CD1c-positive myeloid dendritic cell (primary cell): ENCODE results near the gene FBXL13.

ENCODE experiments used
- DNase-seq: peaks from one replicate; pipeline ENCODE4 v3.0.0-alpha.2; 2016; ENCODE audit errors: extremely low spot score

The FBXL13 gene

GRCh38 chr7:102895602-102896001 is 179.0 kb downstream of the FBXL13 start:
- DNase-seq: no peak

GRCh38 chr7:102892631-102893278 is 181.8 kb downstream of the FBXL13 start:
- DNase-seq: peak; percentile 72

- DNase-seq: no peak
Measured at GRCh38 chr7:102891693-102892261, 182.8 kb downstream of the FBXL13 start.

- DNase-seq: no peak
Measured at GRCh38 chr7:102890971-102891692, 183.5 kb downstream of the FBXL13 start.

GRCh38 chr7:102890292-102890970 is 184.2 kb downstream of the FBXL13 start:
- peak; percentile 65 for DNase-seq

GRCh38 chr7:102889851-102890250 is 184.7 kb downstream of the FBXL13 start:
- DNase-seq: no peak

GRCh38 chr7:102888561-102889233 is 185.9 kb downstream of the FBXL13 start:
- DNase-seq: no peak

GRCh38 chr7:102883098-102883860 is 191.3 kb downstream of the FBXL13 start:
- no peak for DNase-seq

GRCh38 chr7:102875700-102876295 is 198.8 kb downstream of the FBXL13 start:
- DNase-seq: peak; percentile 7

- no peak for DNase-seq
Measured at GRCh38 chr7:102874966-102875365, 199.6 kb downstream of the FBXL13 start.

- no peak for DNase-seq
Measured at GRCh38 chr7:102874166-102874829, 200.3 kb downstream of the FBXL13 start.

- no peak for DNase-seq
Measured at GRCh38 chr7:102873470-102874165, 201.0 kb downstream of the FBXL13 start.

- DNase-seq: no peak
Measured at GRCh38 chr7:102872460-102872859, 202.1 kb downstream of the FBXL13 start.

- no peak for DNase-seq
Measured at GRCh38 chr7:102869195-102869594, 205.4 kb downstream of the FBXL13 start.

GRCh38 chr7:102866535-102867215 is 207.9 kb downstream of the FBXL13 start:
- DNase-seq: no peak

- no peak for DNase-seq
Measured at GRCh38 chr7:102864958-102865357, 209.6 kb downstream of the FBXL13 start.

GRCh38 chr7:102860351-102860811 is 214.2 kb downstream of the FBXL13 start:
- DNase-seq: no peak

- DNase-seq: no peak
Measured at GRCh38 chr7:102859799-102860125, 214.8 kb downstream of the FBXL13 start.
